GM18868 (cell line): ENCODE results near the gene CDKN1C.

Source experiments
- ATAC-seq: cut with Tn5 transposase; IDR thresholded peaks from one replicate; pipeline ENCODE4 v1.9.1; 2021; ENCODE audit warnings: mild to moderate bottlenecking, moderate library complexity; ENCODE audit not compliant: unreplicated experiment

The CDKN1C gene

DNA sequence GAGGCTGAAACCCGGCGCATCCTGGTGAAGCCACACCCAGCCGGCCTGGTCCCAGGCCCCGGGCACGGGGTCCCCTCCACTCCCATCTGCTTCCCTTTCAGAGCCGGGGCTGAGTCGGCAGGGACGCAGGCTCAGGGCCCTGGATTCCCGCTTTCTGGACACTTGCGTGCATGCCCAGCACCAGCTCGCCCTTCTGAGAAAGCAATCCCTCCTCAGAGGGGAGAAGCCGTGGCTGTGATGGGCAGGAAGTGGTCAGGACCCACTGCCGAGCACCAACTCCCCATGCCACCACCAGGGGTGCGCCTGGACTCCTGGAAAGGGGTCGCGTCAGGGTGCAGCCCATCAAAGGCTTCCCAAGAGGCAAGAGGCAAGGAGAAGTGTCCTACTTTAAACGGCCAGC lies 15.1 kb downstream of the CDKN1C start:
- no peak for ATAC-seq

DNA sequence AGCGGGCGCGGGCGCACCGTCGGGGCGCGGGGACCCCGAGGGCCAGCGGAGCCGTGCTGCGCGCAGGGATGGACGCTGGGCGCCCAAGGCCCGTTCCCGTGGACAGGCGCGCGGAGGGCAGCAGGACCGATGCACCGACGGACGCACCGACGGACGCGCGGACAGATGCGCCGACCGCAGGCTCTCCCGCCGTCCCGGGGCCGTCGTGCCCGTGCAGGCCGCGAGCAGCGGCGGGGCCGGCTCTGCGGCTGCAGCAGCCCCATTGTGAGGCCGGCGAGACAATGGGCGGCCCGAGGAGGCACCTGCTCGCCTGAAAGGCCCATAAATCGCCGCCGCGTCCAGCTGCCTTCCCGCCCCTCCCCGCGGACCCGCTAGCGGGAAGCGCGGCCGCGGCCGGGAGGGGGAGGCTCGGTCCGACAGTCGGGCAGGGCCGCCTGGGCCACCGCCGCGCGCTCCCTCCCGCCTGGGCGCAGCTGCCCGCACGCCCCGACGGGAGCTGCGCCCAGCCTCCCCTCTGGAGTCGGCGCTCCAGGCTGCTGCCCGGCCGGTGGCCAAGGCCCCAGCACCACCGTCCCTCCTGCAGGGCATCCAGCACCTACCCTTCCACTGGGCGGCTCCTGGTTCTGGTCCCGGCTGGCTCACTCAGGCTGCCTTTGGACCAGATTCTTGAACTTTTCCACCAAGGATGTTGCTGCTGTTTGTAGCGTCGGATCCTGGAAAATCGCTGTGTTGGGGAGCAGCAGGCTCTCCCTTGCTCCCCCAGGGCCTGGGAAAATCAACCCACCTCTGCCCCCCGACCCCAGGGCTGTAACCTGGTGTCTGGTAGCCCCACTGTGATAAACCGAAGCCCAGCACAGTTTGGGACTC lies 15.8 kb downstream of the CDKN1C start:
- ATAC-seq = no peak

DNA sequence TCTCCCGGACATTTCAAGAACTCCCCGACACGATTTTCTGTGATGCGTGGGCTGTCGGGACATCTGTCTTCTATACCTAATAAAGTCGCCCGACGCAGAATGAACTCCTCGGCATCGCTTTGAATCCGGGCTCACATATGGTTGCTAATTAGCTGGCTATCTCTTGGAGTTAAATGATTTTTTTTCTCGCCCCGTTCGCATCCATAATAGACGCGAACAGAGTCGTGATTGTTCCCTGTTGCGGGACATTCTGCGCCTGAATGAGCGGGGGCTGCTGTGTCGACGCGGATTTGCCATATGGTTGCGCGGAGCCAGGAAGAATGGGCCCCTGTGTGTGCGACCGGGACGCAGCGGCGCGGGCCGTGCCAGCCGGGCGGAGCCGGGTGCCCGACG lies 16.4 kb downstream of the CDKN1C start:
- ATAC-seq = no peak

DNA sequence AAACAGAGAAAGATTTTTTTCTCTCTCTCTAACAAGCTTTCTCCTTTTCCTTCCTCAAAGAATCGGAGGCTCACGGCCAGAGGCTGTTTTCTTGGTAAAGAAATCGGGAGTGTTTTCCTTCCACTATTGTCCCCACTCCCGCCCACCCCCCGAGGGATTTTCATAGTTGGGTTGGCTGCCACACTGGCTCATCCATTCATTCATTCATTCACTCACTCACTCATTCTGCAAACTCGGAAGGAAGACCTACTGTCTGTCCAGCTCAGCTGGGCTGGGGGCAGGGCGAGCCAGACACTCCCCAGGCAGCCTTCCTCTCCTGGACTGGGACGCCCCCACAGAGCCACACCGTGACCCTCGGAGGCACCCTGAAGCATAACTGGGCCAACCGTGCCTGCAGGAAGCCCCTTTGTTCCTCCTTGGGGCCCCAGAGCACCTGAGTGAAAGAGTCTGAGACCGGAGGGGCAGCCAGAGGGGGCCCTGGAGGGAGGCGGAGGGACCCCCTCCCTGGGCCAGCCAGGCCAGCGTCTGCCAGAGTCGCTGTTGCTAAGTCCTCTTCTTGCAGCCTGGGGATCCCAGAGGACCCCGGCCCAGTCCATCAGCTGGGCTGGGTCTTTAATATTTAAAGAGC lies 17.0 kb downstream of the CDKN1C start:
- no peak for ATAC-seq

DNA sequence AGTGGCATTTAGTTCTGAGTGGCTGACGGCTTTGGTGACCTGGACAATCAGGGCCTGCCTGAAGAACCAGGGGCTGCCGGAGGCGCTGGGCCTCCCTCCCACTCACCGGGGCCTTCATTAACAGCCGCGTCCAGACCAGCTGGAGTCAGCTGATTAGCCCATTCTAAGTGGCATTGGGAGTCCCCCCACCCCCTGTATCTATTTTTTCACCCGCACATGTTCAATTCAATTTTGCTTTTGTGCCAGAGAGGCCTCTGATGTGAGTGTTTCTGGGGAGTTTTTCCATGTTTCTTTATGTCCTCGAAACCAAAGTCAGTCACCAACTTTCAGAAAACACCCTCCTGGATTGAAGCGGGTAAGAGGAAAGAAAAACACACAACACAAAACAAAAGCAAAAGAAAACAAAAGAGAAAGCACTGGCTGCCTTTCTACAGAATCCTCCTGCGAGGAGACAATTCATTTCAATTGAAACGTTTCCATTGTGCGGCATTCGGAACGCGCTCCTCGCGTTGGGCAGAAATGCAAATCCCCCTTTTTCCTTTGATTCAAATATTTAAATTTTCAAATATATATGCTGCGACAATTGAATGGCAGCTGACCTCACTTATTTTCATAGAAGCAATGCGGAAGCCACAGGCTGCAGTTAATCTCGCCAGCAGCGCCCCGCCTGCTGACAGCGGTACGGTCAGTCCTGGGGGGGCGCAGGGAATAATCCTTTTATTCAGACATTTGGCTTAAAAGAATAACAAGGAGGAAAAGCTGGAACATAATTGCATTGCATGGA lies 17.7 kb downstream of the CDKN1C start:
- no peak for ATAC-seq

DNA sequence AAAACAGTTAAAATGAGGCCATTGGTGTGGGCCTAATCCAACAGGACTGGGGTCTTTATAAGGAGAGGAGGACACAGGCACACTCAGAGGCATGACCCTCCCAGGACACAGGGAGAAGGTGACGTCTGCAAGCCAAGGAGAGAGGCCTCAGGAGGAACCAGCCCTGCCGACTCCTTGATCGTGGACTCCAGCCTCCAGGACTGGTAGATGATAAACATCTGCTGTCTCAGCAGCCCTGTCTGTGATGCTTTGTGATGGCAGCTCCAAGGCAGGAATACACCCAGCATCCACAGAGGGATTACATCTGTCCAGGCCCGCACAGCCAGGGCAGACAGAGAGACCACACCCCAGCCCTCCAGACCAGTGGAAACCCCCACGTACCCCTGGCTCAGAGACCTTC lies 18.4 kb downstream of the CDKN1C start:
- ATAC-seq = no peak

DNA sequence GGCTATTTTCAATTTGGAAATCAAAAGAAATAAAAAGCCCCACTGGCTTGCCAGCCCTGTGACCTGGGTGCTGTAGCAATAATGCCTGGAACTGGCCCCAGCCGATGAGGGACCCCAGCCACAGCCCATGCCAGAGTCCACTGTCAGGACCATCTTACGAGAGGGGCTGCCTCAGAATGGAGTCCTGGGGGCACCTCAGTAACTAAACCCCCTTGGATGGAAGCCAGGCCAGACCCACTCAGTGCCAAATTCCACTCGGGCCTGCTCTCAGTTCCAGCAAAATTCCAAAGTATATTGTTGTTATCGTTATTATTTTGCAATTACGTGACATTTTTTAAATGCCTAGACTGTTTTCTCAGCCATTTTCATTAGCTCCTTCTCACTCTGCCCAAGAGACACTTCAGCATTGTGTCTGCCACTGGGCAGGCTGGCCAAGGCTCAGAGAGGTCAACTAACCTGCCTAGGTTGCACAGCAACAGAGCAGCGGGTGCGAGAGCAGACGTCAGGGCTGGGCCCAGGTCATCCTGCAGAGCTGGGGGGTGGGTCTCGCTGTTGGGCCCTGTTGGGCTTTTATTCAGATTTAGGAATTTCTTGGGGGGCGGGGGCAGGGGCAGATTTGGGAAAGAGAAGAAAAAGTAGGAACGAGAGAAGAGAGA lies 19.5 kb downstream of the CDKN1C start:
- no peak for ATAC-seq

DNA sequence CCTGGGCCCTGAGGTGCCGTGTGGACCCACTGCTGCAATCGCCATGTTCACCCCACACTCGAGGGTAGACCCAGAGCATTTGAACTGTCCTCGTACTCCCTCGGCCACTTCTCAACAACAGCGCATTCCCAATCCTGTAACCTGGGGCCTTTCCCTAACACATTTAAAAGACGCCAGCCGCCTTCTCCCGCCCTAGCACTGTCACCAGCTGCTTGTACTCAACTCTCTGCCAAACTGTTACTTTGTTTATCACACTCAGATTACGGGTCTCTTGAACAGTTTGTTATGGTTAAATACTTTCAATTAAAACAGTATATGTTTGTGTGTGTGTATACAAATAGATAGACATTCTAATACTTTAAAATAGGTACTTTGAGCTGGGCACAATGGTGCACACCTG lies 20.7 kb downstream of the CDKN1C start:
- ATAC-seq = no peak

DNA sequence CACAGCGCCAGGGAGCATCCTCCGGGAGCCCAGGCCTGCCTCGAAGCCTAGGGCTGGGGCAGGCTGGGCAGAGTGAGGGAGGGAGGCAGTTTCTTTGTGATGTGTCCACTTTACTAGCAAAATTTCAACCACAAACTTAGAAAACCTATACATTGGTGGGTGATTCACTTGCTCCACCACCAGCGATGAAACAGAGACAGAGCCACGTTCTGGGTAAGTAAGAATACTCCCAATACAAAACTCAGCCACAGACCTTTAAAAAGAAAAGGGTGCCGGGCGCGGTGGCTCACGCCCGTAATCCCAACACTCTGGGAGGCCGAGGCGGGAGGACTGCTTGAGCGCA lies 22.3 kb downstream of the CDKN1C start:
- no peak for ATAC-seq

DNA sequence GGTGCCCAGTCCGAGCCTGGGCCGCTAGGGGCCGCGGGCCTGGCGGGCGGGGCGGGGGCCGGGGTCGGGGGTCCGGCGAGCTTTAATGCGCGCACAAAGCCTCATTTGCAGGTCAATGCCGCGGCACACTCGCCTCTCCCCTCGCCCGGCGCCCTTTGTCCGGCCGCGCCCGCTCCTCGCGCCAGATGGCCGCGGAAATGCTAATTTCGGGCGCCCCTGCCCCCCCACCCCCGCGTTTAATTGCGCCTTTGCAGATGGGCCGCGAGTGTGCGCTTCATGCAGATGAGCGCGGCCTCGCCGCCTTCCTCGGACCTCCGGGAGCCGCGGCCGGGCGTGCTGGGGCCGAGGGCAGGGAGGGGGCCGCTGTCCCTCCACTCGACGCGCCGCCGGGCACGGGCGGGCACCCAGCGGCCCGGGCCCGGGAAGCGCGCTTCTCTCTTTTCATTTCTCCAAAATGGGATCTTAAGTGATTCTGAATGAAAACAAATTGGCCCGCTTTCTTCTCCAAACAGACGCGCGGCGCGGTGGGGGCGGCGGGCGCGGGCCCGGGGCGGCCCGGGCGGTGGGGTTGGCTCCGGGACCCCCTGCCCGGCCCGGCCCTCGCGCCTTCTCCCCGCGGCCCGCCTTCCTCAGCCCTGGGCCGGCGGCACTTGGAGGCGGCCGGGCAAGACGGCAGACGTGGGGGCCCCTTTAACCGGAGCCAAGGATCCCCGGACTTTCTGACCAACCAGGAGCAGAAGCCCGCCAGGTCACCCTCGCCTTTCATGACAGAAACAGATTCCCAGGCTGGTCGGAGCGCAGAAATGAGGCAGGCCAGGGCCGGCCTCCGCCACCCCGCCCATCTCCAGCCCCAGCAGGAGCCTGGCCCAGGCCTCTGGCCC lies 22.9 kb downstream of the CDKN1C start:
- no peak for ATAC-seq

DNA sequence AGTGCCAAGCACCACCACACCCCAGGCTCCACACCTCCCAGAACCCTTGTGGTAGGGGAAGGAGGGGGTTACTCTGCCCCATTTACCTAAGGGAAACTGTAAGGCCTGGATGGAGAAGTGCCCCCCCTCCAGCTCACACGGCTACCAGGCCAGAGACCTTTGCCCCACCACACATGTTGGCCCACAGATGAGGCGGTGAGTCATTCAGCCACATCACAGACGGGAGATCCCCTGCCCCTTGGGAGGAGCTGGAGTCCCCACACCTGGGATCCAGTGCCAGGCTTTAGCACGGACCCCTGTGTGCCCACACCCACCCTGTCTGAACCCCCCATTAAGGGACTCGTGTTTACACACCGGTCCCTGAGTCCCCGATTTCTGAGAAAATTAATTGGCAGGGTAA lies 24.9 kb downstream of the CDKN1C start:
- ATAC-seq = no peak

DNA sequence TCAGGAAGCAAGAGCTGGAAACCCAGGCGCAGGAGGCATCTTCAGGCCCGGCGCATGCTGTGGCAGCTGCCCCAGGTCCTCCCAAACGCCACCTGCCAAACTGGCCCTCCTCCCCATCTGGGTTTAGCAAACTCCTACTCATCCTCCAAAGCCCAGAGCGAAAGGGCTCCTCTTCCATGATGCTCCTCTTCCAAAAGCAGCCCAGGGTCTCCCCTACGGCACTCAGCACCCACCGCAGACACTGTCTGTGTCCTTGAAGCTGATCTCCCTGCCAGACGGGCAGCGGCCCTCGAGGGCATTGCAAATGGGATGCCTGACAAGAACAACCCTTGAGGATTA lies 25.9 kb downstream of the CDKN1C start:
- no peak for ATAC-seq

DNA sequence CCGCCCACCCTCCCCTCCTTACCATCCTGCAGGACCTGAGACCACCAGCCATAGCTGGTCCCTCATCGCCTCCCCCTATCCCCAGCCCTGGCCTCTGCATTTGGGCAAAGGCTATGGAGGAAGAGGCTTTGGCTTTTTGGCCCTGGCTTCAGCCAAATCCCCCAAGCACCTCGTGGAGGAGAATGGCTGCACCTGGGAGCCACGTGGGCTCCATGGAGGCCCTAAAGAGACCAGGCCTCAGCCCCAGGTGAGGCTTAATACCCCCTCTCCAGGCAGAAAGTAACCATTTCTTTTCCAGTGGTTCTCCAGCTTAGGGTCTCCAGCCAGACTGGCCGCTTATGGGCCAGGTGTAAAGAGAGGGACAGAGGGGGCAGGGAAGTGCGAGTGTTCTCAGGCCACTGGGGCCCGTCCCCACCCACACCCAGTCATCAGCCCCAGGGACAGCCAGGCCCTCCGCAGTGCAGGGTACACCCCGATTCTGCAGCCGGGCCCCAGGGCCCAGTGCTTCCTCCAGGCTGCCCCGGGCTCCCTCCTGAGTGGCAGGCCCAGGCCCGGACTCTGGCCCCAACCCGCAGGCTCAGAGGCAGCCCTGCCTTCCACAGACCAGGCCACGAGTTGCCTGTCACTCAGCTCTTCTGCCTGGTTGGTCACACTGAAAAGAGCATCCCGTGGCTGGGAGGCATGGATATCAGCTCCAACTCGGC lies 26.4 kb downstream of the CDKN1C start:
- ATAC-seq = no peak

DNA sequence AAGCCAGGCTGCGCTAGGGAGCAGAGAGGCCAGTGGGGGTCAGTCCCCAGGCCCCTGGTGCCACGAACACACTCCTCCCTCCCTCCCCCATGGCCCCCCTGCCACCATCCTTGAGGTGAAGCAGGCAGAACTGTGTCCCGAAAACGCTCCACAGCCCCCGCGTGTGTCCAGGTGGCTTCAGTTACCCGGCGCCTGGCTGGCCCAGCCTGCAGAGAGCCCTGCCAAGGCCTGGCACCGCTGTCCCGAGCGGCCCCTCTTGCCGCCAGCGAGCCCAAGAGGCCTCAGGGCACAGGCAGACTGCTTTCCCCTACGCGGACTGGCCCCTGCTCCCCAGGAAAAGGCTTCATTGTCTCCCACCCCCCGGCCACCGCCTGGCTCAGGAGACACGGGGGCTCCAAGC lies 27.7 kb downstream of the CDKN1C start:
- ATAC-seq = no peak

DNA sequence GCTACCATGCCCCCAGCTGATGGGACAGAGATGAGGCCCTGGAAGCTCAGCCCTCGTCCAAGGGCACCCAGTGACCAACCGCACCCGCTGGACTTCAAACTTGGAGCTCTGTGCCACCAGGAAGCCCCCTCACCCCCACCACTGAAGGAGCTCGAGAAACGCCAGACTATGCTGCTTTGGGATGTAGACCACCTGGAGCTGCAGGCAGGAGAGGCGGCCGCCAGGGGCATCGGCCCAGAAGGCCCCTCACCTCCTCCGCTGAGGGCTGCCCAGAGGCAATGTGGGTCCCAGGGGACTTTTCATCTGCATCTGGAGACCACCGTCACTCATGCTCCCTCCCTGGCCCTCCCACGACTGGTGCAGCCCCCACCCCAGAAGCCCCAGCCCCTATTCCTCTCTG lies 28.3 kb downstream of the CDKN1C start:
- ATAC-seq = no peak

DNA sequence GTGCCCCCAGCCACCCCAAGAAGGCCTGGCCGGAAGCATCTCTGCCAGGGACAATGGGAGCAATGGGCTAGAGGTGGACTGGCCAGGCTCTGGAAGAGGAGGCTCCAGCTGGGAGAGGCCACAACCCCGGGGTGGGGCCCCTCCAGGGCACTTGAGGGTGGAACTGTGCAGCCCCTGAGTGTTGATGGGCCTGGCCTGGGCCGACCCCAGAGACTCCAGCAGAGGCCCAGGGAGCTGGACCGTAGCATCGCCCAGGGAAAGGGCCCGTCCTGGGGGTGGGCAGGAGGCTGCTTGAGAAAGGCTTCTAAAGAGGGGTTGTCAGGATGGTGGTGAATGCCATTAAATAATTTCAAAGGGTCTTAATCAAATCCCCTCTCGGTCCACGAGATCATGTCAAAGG lies 30.4 kb downstream of the CDKN1C start:
- ATAC-seq = no peak

DNA sequence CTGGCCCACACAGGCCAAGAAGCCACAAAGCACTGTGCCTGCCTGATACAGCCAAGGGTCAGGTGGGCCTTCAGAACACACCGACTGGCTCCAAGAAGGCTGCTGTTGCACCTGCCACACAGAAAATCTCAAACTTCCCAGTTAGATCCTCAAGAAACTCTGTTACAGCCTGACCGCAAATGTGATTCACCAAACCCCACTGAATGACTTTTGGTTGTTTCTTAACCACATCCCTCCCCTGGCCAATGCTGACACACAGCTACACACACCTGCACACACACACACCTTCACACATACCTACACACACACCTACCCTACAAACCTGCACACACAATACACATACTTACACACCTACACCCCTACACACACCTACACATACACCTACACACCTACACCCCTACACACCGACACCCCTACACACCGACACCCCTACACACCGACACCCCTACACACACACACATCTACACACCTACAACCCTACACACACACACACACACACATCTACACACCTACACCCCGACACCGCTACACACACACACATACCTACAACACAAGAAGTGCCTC lies 31.5 kb downstream of the CDKN1C start:
- no peak for ATAC-seq

DNA sequence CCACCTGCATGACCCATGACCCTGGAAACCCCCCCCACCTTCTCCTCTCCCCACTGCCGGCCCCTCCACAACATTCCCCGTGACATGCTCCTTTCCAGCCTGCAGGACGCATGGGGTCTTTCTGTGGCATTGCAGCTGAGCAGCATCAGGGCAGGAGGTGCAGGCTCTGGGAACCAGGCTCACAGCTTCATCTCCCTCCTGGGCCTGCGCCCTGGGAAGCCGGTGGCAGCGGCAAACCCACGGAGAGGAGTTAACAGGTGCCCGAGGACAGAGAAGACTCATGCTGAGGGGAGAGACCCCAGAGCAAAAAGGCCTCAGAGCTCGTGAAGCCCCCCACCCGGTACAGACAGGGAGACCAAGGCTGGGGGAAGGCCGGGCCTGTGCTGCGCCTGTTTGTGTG lies 32.2 kb downstream of the CDKN1C start:
- ATAC-seq = no peak

DNA sequence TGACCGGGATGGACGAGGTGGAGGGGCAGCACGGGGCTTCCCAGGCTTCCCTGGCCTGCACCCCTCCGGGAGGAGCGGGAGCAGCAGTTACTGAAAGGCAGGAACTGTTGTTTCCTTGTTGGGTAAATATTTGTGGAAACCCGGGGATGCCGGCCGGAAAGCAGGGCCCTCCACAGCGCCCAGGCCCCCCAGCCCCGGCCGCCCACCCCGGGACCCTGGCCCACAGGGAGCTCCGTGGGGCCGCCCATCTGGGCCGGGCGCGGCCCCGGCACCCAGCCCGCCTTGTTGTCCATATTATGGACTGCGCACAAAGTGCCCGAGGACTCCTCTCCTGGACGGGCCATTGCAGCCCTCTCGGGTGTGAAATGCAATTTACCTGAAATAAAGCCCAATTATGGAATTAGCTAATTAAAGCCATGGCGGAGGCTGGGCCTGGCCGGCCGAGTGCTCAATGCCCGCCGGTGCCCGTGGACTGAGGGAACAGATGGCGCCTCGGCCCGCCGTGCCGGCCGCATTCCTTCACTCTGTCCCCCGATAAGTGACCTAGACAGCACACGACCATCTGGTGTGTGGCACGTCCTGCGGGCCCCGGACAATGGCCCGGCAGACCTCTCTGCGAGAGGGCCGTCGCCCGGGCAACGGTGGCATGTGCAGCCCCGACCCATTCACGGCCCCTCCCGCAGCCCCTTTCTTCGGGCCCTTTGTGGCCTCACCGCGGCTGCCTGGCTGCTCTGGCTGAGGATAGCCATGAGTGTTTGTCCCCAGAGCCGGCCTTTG lies 35.4 kb downstream of the CDKN1C start:
- no peak for ATAC-seq
